Right lobe of liver (tissue), 4 donors: ENCODE results near the gene RB1.

Source experiments
- POLR2A ChIP-seq: fragments of 450-650 bp; IDR thresholded peaks from one replicate; pipeline ENCODE4 v1.6.1; 2017; ENCODE audit warnings: antibody characterized with exemption, mild to moderate bottlenecking
- TF ChIP-seq, protein P1 (sequence below), 4 donors: fragments of 200-600 bp in 3 of 4; fragments of 450-650 bp in 1 of 4; IDR thresholded peaks; one replicate each; pipeline versions ENCODE4 v1.5.1 to v1.8.0; 2016 to 2022; ENCODE audit warnings: antibody characterized with exemption in 4 of 4, mild to moderate bottlenecking in 2 of 4
- donor health status: DM: no; HTN: no; CAD: no.
- donor health status: DM: no; HTN: no; CAD: no.
- donor health status: DM: no; HTN: yes; CAD: no.

DNA sequence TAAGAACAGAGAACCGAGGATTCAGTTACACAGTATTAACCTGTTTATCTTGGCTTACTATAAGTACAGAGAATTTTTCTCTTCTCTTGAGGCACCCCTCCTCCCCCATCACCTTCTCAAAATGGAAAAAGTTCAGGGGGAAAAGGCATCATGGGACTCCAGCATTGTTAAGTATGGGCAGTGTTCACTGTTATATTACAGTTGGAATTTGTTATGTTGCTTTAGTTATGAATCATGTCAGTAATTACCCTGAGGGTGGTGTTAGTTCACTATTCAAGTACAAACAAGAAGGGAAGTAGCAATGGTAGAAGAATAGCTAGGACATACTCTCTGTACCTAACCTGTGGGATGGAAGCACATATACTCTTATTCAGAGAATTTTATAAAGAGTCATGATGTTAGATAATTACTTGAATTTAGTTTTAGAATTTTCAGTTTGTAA, 97.3 kb downstream of the RB1 start:
- TF ChIP-seq, protein P1, sequence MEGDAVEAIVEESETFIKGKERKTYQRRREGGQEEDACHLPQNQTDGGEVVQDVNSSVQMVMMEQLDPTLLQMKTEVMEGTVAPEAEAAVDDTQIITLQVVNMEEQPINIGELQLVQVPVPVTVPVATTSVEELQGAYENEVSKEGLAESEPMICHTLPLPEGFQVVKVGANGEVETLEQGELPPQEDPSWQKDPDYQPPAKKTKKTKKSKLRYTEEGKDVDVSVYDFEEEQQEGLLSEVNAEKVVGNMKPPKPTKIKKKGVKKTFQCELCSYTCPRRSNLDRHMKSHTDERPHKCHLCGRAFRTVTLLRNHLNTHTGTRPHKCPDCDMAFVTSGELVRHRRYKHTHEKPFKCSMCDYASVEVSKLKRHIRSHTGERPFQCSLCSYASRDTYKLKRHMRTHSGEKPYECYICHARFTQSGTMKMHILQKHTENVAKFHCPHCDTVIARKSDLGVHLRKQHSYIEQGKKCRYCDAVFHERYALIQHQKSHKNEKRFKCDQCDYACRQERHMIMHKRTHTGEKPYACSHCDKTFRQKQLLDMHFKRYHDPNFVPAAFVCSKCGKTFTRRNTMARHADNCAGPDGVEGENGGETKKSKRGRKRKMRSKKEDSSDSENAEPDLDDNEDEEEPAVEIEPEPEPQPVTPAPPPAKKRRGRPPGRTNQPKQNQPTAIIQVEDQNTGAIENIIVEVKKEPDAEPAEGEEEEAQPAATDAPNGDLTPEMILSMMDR (IDR thresholded peaks at IDR 0.05): no peak
- no peak for TF ChIP-seq POLR2A
